ENCODE results near the gene TRMT13.

Gene TRMT13

DNA sequence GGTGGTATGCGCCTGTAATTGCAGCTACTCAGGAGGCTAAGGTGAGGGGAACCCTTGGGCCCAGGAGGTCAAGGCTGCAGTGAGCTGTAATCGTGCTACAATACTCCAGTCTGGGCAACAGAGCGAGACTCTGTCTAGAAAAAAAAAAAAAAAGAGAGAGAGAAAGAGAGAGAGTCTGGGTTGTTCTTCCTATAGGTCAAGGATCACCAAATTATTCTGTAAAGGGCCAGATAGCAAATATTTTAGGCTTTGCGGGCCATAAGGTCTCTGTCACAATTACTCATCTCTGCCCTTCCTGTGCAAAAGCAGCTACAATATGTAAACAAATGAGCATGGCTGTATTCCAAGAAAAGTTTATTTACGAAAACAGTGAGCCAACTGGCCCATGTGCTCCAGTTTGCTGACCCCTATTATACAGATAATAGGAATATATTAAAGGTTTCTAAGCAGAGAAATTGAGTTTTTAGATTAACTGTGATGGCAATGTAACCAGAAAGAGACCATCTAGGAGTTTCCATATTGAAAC is 2.3 kb upstream of the TRMT13 start:
- H3K36me3 ChIP-seq, result no peaks in the 10 kb centered on the region
- no peak overlapping the region for H3K4me3 ChIP-seq (ENCODE audit: low read depth in 1 of 2, low read length in 1 of 2)
- no peaks in the 10 kb centered on the region for H3K27me3 ChIP-seq
- H3K4me1 ChIP-seq (ENCODE audit: control insufficient read depth in 1 of 2, insufficient read depth in 1 of 2, low read depth in 1 of 2, low read length in 1 of 2), result peaks cover 16% of the 10 kb centered on the region in 2 experiments
- TF ChIP-seq, protein P1, sequence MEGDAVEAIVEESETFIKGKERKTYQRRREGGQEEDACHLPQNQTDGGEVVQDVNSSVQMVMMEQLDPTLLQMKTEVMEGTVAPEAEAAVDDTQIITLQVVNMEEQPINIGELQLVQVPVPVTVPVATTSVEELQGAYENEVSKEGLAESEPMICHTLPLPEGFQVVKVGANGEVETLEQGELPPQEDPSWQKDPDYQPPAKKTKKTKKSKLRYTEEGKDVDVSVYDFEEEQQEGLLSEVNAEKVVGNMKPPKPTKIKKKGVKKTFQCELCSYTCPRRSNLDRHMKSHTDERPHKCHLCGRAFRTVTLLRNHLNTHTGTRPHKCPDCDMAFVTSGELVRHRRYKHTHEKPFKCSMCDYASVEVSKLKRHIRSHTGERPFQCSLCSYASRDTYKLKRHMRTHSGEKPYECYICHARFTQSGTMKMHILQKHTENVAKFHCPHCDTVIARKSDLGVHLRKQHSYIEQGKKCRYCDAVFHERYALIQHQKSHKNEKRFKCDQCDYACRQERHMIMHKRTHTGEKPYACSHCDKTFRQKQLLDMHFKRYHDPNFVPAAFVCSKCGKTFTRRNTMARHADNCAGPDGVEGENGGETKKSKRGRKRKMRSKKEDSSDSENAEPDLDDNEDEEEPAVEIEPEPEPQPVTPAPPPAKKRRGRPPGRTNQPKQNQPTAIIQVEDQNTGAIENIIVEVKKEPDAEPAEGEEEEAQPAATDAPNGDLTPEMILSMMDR (IDR thresholded peaks at IDR 0.05), result no peak
- H3K9me3 ChIP-seq, result no peaks in the 10 kb centered on the region
- H3K27ac ChIP-seq, result no peak overlapping the region

GRCh38 chr1:100131623-100132022 is 1.3 kb upstream of the TRMT13 start:
- H3K27ac ChIP-seq, result no peak overlapping the region
- TF ChIP-seq, protein P1 (IDR thresholded peaks at IDR 0.05), result no peak
- H3K4me3 ChIP-seq (ENCODE audit: low read depth in 1 of 2, low read length in 1 of 2), result no peak overlapping the region
- no peaks in the 10 kb centered on the region for H3K9me3 ChIP-seq
- H3K36me3 ChIP-seq, result no peaks in the 10 kb centered on the region
- no peaks in the 10 kb centered on the region for H3K27me3 ChIP-seq
- H3K4me1 ChIP-seq (ENCODE audit: control insufficient read depth in 1 of 2, insufficient read depth in 1 of 2, low read depth in 1 of 2, low read length in 1 of 2), result peaks cover 16% of the 10 kb centered on the region in 2 experiments

DNA sequence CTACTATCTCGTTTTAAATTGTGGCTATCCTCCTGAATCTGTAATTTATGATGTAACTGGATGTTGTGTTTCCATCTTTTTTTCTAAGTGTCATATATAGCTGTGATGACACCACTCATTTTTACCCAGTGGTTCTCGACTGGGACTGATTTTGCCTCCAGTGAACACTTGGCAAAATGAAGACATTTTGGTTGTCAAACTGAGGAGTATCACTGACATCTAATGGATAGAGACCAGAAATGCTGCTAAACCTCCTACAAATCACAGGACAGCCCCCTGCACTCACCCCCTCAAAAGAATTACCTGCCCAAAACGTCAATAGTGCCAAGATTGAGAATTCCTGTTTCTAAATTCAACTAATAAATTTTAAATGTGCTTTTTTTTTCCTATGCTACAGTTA is 1.9 kb downstream of the TRMT13 start:
- no peaks in the 10 kb centered on the region for H3K27me3 ChIP-seq
- no peak overlapping the region for H3K4me3 ChIP-seq (ENCODE audit: low read depth in 1 of 2, low read length in 1 of 2)
- H3K9me3 ChIP-seq, result no peaks in the 10 kb centered on the region
- peaks cover 16% of the 10 kb centered on the region in 2 experiments for H3K4me1 ChIP-seq (ENCODE audit: control insufficient read depth in 1 of 2, insufficient read depth in 1 of 2, low read depth in 1 of 2, low read length in 1 of 2)
- H3K36me3 ChIP-seq, result peaks cover 30% of the 10 kb centered on the region
- H3K27ac ChIP-seq, result no peak overlapping the region
- TF ChIP-seq, protein P1 (IDR thresholded peaks at IDR 0.05), result no peak

DNA sequence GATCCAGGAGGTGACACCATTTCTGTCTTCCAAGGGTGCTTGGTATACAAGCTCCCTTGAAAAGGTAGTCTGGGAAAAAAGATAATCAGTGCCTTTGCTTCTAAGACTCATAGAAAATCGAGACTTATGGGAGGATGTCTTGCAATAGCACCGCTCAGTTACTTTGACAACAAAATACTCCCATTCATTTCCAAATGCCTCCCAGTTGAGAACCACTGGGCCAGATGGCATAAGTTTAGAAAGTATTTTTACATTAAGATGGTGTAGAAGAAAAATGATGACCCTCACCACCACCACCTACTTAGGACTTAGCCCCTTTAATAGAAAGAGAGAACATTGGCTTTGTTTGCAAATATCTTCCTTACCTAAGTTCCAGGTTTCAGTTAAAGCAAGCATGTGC is 4.6 kb downstream of the TRMT13 start:
- Histone ChIP-seq H3K9me3 (no peaks in the 10 kb centered on the region), H3K27ac (no peak overlapping the region), H3K4me3 (ENCODE audit: low read depth in 1 of 2, low read length in 1 of 2) (no peak overlapping the region), H3K36me3 (peaks cover 54% of the 10 kb centered on the region), H3K4me1 (ENCODE audit: control insufficient read depth in 1 of 2, insufficient read depth in 1 of 2, low read depth in 1 of 2, low read length in 1 of 2) (peaks cover 8% of the 10 kb centered on the region in 2 experiments), H3K27me3 (no peaks in the 10 kb centered on the region)
- TF ChIP-seq, protein P1 (IDR thresholded peaks at IDR 0.05), result no peak

DNA sequence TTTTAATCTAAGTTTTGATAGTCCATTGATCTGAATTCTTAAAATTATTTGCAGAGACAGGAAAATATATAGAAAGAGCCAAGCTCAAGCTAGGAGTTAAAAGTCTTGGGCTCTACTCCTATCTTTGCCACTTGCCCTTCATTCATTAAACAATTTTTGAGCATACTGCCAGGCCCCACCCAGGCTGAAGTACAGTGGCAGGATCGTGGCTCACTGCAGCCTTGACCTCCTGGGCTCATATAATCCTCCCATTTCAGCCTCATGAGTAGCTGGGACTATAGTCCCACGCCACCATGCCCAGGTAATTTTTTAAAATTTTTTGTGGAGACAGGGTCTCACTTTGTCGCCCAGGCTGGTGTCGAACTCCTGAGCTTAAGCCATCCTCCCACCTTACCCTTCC is 8.2 kb downstream of the TRMT13 start:
- Histone ChIP-seq H3K27me3 (no peaks in the 10 kb centered on the region), H3K27ac (no peak overlapping the region), H3K9me3 (no peaks in the 10 kb centered on the region), H3K4me3 (ENCODE audit: low read depth in 1 of 2, low read length in 1 of 2) (no peak overlapping the region), H3K36me3 (peaks cover 87% of the 10 kb centered on the region), H3K4me1 (ENCODE audit: control insufficient read depth in 1 of 2, insufficient read depth in 1 of 2, low read depth in 1 of 2, low read length in 1 of 2) (no peaks in the 10 kb centered on the region)
- TF ChIP-seq, protein P1 (IDR thresholded peaks at IDR 0.05), result no peak

DNA sequence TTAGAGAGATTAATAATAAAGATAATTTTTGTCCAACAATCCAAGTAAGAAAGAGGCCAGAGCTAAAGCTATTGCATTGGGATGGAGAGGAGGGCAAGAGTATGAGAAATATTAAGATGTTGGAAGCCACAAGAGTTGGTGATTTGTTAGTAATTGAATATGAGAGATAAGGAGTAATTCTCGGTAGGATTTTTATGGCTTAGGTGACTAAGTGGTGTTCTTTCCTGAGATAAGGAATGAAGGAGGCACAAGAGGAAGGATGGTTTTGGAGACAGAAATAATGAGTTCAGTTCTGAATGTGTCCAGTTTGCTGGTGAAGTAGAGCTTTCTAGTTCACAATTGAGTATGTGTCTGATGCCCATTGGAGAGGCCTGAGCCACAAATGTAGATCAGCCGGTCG is 9.4 kb downstream of the TRMT13 start:
- H3K27ac ChIP-seq, result no peak overlapping the region
- no peaks in the 10 kb centered on the region for H3K4me1 ChIP-seq (ENCODE audit: control insufficient read depth in 1 of 2, insufficient read depth in 1 of 2, low read depth in 1 of 2, low read length in 1 of 2)
- H3K27me3 ChIP-seq, result no peaks in the 10 kb centered on the region
- H3K36me3 ChIP-seq, result peaks cover 93% of the 10 kb centered on the region
- TF ChIP-seq, protein P1 (IDR thresholded peaks at IDR 0.05), result no peak
- H3K4me3 ChIP-seq (ENCODE audit: low read depth in 1 of 2, low read length in 1 of 2), result no peak overlapping the region
- no peaks in the 10 kb centered on the region for H3K9me3 ChIP-seq

Measured in neutrophil (primary cell).